GM12872 (cell line): ENCODE measurements around the gene PID1.
A peak's percentile ranks its signal among the peaks of the same experiment; 100 is the strongest.

ENCODE experiments used
- TF ChIP-seq, protein P1 (sequence below): IDR thresholded peaks from 3 replicates; pipeline ENCODE4 v1.5.1; 2011; ENCODE audit warnings: low read depth, mild to moderate bottlenecking, low read length, moderate library complexity; ENCODE audit not compliant: insufficient read depth

PID1 gene

DNA sequence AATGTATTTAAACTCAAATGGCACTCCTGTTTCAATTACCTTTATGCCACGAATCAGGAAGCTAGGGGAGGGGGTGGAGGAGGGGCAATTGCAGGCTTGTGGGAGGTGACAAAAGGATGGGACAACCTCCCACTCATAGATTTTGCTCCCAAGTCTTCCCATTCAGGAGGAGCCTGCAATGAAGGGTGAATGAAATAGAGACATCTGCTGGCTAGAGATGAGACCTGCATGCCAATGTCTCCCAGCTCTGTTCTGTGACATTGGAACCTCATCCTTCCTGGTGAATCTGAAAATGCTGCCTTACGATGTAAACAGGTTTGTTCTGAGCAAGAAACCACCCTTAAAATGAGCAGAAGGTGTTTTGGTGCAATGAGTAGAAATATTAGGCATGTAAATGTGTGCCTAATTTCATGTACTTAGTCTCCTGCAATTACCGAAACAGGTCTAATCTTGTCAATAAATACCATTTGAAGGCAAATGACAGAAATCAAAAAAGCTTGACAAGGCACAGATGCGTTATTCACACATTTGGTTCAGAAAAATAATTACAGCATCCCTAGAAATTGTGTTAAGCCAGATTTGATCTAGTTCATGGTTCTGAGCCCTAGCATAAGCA, 2.7 kb upstream of the PID1 start:
- TF ChIP-seq, protein P1, sequence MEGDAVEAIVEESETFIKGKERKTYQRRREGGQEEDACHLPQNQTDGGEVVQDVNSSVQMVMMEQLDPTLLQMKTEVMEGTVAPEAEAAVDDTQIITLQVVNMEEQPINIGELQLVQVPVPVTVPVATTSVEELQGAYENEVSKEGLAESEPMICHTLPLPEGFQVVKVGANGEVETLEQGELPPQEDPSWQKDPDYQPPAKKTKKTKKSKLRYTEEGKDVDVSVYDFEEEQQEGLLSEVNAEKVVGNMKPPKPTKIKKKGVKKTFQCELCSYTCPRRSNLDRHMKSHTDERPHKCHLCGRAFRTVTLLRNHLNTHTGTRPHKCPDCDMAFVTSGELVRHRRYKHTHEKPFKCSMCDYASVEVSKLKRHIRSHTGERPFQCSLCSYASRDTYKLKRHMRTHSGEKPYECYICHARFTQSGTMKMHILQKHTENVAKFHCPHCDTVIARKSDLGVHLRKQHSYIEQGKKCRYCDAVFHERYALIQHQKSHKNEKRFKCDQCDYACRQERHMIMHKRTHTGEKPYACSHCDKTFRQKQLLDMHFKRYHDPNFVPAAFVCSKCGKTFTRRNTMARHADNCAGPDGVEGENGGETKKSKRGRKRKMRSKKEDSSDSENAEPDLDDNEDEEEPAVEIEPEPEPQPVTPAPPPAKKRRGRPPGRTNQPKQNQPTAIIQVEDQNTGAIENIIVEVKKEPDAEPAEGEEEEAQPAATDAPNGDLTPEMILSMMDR = peak; percentile 87

DNA sequence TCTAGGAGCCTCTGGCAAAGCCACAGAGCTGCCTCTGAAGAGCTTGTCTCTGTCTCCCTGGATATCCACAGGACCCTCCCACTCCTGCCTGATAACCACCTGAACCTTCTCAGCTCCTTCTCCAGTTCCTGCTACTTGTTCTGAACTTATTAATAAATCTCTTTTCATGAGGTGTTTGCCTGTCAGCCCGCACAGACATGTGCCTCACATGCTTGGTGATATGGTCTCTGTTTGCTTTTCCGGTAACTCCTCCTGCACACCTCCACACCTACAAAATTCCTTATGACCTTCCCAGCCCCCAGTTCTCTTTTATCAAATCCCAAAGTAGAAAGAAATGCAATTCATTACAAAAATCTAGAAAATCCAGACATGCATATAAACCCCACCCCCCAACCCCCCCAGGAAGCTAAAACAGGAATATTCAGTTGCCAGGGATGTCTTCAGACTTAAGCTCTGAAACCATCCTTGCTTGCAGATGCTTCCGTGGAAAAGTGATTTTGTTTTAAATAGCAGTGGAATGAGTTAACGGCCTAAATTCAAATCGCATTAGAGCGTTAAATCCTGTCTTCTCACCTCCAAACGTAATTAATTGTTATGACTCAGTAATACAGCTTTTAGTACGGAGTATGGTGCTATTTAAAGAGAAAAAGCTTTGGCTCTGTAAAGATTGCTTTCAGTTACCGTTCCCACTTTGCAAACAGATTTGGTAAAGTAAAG, 2.1 kb upstream of the PID1 start:
- TF ChIP-seq, protein P1 = no peak

DNA sequence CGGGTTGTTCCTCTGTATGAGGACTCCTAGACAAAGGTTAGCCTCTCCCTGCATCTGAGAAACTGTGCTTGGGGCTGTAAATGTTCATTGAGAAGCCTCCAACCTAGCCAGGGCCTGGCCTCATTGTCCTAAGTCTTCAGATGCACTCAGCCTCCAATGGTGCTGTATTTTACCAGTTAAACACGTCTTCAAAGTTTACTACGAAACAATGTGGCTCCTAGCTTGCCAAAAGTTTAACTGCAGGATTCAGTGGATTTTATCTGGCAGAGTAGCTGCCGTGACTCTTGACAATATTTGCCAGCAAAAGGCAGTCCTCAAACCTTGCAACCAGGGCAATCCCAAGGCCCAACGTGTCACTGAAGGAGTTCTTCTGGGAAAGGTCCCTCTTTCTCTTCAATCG, 1.1 kb downstream of the PID1 start:
- TF ChIP-seq, protein P1 = no peak

DNA sequence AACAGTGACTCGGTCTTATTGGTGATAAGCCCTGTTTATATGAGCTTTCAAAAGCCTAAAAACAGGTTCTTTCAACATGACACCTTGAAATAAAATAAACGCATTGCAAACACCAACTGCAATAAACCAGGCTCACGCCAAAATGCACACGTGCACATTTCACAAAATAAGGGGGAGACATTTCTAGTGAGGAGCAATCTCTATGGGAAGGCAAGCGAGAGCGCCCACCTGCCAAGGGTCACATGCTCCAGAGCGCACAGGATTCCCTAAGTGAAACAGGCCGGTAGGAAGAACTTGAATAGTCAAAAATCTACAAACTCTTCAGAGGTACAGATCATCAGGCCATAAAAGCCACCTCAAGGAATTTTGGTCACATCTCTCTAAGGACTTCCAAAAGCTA, 1.9 kb downstream of the PID1 start:
- TF ChIP-seq, protein P1 = no peak

DNA sequence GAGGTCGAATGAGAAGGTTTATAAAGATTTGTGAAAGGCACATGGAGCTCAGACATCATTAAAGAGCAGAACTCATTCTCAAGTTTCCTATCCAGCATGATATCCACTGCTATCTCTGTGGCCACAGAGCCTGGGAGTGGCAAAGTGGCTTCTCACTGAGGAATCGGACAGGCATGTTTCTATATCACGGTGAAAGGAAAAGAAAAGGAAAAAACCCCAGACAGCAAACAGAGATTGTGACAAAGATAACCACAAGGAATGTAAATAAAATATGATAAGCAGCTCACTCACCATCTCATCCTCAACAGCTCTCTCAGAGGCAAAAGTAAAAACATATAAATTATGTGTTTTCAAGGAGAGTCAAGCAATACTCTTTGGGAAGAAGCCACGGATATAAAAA, 2.5 kb downstream of the PID1 start:
- TF ChIP-seq, protein P1 = no peak

DNA sequence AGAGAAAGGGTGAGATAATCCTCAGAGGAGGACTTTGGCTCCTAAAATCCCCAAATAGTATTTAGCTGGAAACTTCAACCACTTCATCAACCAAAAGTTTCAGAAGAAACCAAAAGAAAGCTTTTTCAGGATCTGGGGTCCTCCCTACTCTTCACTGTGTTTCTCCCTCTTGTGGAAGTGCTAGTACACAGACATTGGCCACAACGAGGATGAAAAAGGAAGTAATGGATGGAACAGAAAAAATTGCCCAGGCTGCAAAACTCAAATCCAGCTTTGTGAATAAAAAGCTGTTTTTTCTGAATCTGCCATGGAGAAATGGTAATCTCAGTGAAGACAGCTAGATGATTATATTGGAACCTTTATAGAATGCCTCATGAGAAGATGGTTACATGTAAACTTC, 4.0 kb downstream of the PID1 start:
- TF ChIP-seq, protein P1 = no peak

DNA sequence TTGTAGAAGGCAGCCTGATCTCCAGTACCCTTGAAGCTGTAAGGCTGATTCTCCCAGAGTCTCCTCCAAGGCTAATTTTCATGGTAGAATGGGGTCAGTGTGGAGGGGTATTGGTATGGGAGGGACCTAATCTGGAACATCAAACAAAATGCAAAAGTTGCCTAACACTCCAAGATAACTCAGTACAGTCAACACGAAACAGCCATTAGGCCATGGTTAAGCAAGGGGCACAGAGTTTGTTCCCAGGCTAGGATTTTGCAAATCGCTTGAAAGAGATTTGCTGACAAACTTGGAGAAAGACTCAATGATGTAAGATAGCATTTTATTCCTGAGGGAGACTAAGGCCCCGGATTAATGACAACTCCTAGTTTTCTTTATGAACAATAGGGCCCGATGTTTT, 5.4 kb downstream of the PID1 start:
- TF ChIP-seq, protein P1 = no peak
